Measurements from ENCODE around the gene PACS1.
"Not testable (repeated sequence)": the region's sequence is repeated elsewhere in the genome, so short reads cannot be mapped to it uniquely, and the experiment has no call there.

The PACS1 gene

DNA sequence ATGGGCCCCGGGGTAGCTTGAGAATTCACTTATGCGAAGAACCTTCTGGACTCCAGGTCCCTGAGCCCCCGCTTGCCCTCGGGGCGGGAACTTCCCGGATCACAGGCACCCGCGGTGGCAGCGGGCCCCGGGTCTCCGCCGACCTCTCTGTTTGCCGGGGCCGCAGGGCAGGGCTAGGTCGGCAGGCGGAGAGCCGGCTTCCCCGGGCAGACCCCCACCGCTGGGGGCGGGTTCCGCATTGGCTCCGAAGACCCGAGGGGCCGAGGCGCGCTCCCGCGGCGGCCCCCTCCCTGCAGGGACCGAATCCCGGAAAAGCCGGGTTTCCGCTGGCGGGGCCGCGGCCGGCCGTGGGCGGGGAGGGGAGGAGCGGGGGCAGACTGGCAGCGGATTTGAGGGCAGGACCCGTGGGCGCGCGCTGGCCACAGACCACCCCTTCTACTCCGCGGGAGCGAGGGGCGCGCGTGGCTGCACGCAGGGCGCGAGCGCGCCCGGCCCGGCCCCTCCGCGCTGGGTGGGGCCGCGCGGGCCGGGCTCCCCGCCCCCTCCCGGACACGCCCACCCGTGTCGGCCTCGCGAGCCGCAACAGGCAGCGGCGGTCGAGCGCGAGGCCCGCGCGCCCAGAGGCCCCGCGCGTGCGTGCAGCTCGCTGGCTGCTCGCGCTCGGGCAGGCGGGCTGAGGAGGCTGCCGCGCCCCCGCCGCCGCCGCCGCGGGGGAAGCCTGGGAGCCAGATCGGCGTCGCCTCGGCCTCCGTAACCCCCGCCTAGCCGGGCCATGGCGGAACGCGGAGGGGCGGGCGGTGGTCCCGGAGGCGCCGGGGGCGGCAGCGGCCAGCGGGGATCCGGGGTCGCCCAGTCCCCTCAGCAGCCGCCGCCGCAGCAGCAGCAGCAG is at the start of gene PACS1:
TSS of gene PACS1 (plus strand) at position 558 of the 889 bp plus-strand sequence. CDS start at position 773, 215 bp downstream.
- peak in 1 of 2 experiments; percentile 45 for DNase-seq

DNA sequence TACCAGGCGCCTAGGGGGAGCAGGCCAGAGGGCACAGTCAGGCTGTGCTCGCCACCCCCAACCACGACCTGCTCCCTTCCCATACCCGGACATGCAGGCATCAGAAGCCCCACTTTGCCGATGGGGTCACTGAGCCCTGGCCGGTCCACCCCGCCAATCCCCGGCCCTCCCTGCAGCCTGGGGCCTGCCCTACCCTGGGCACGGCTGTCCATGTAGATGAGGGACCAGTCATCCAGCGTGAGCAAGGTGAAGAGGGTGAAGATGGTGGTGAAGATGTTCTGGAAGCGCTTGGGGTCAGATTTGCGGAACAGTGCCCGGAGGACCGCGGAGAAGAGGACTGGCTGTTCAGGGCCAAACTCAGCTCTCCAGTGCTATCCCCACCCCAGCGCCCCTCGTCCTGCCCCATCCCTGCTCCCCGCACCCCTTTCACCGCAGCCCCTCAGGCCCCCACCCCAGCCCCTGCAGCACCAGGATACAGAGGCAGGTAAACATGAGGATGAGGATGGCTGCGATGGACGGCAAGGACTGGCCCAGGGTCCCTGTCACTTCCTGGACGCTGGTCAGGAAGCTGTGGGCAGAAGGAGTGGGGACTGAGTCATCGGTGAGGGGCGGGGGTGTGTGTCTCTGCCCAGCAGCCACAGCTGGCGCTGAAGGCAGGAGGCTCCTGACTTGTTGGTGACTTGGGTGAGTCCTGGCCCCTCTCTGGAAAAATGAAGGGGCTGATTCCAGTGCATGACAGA is 49.3 kb upstream of the PACS1 start:
- no peak for DNase-seq

- peak; percentile 24 to 46 for DNase-seq
These were observed 47.5 kb upstream of the PACS1 start for GRCh38 chr11:66022401-66023185.

GRCh38 chr11:66023186-66023440 is 47.0 kb upstream of the PACS1 start:
- DNase-seq = not testable (repeated sequence)

DNA sequence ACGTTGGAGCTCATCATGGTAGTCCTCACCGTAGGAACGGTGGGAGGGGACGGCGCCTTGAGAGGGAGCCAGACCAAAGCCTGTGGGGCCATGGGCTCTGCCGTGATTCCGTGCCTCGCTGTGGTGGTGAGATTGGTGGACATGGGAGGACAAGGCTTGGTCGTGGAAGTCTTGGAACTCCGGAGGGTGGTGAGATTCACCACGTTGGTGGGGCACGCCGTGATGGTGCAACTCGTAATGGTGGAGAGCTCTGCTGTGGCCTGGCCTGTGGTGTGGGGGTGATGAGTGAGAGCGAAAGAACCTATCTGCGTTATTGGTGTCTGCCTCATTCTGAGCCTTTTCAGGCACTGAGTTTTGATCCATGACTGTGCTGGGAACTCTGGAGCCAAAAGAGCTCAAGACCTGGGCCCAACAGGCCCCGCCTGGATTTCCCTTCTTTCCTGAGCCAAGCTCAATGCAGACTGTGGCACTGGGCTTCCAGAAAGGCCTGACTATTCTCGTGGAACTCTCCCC is 44.0 kb upstream of the PACS1 start, which contains the start of gene CATSPER1:
TSS of gene CATSPER1 (minus strand) at position 463 of the 513 bp plus-strand sequence. CDS start at position 363, 100 bp downstream.
- DNase-seq = no peak

GRCh38 chr11:66032957-66033735 is 36.9 kb upstream of the PACS1 start:
- DNase-seq = no peak

GRCh38 chr11:66035653-66036333 is 34.3 kb upstream of the PACS1 start:
- no peak for DNase-seq

GRCh38 chr11:66036334-66036710 is 33.8 kb upstream of the PACS1 start:
- DNase-seq = no peak

- DNase-seq = no peak
These were observed 32.7 kb upstream of the PACS1 start for GRCh38 chr11:66037327-66037726.

GRCh38 chr11:66039765-66040164 is 30.3 kb upstream of the PACS1 start:
- no peak for DNase-seq

DNA sequence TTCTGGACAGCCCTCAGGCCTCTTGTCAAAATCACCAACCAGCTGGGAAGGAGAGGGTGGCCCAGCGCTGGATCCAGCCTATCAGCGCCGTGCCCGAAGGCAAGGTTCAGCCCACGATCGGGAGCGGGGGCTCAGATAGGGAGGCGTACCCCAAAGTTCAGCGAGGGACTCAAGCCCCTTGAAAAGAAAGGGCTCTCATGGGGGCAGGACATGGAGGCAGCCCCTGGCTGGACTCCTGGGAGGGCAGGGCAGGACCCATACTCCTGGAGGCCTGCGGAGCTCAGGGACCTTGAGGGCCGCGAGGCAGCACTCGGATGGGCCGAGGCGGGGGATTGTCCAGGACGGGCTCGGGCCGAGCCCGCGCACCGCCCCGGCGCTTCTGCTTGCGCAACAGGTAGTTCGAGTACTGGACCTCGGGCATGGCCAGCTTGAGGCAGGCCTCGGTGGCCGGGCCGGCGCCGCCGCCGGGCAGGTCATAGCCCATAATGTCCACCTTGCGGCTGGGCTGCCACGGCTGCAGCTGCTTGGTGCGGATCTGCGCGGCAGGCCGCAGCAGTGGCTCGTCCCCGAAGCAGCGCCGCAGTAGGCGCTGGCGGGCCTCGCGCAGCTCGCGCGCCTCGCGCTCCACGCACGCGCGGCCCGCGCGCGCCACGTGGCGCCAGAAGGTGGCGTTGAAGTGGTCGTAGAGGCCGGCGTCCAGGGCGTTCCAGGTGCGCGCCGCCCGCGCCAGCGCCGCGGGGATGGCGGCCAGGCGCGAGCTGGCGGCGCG is 27.7 kb upstream of the PACS1 start:
- DNase-seq = no peak

GRCh38 chr11:66042996-66043906 is 26.8 kb upstream of the PACS1 start:
- DNase-seq = no peak

DNA sequence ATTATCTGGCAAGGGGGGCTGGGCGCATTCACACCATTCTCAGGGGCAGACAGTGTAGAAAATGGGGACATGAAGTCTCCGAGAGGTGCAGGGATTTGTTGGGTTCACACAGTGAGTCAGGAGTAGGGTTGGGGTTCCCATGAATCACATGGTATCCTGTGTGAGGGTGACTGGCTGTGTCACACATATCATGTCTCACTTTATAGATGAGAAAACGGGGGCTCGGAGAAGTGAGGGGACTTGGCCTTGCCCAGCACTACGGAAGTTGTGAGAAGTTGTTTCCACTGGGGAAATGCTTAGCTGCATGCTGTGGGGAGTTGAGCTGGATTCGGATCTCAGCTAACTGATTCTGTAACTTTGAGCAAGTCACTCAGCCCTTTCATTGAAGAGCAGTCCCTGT is 25.3 kb upstream of the PACS1 start:
- no peak for DNase-seq

- DNase-seq = peak in 1 of 2 experiments; percentile 67
These were observed 24.9 kb upstream of the PACS1 start for GRCh38 chr11:66045177-66045639.

DNA sequence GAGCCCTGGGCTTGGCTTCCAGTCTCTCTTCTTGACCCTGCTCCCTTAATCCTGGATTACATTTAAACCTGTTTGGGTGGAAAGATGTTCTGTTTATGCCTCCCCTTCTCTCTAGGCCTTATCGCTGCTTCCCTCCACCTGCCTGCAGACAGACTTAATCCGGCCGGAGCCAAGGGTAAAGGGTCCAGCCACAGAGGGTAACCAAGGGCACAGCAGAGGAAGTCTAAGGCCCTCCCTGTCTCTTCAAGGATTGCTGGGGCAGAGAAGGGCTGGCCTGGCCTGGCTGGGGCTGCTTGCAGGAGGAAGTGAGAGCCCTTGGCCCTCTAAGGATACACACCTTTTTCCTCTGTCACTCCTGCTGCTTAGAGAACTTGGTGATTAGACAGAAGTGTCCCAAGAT is 23.2 kb upstream of the PACS1 start:
- DNase-seq = no peak

DNA sequence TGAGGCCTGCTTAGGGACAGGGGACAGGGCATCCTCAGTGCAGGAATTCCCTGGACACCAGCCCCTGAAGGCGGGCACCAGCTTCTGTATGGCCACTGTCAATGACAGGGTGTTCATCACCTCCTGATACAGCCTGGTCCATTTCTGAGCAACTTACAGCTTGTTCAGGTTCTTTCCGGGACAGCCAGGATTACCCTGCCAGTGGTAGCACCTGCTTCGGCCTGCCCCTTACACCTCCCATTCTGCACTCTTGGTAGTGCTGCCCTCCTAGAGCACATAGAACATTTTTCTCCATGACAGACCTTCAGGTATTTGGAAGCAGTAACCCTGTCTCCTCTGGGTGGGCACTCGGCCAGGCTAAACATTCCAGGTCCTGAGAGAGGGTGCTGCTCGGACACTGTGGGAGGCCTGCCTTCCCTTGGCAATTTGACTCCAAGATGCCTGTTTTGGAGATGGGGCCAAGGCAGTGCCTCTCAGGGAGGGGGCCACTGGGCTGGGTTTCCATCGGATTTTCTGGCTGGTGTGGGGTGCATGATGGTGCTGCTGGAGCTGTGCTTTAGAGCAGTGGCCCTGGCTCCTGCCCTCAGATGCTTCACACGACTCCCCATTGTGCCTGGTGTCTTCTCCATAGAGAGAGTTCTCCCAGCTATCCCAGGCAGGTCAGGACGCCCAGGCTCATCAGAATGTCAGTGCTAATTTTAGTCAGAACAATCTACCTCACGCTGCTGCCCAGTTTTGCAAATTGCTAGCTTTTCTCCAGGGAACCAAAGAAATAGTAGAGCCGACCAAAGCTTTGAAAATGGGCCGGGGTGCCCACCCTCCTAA is 22.3 kb upstream of the PACS1 start:
- DNase-seq = no peak

GRCh38 chr11:66048547-66049323 is 21.3 kb upstream of the PACS1 start, which contains the start of gene GAL3ST3:
TSS of gene GAL3ST3 (minus strand) at chr11:66049161. CDS start at chr11:66045415, 3,746 bp downstream.
- peak in 1 of 2 experiments; percentile 59 for DNase-seq

All from NCI-H524 (cell line).